TTC549 (cell line): ENCODE results near the gene SELENOO.

Experiments used
- FAIRE-seq: peaks from 2 replicates; lab custom pipeline; 2012; peaks lifted over from hg19 to GRCh38; lab: Jason Lieb, UNC

SELENOO gene

GRCh38 chr22:50171965-50172421 lies 28.8 kb upstream of the SELENOO start:
- no peak for FAIRE-seq

- FAIRE-seq = no peak
Observed at GRCh38 chr22:50173311-50173982, 27.4 kb upstream of the SELENOO start.

- no peak for FAIRE-seq
Observed at GRCh38 chr22:50173983-50174355, 26.8 kb upstream of the SELENOO start.

DNA sequence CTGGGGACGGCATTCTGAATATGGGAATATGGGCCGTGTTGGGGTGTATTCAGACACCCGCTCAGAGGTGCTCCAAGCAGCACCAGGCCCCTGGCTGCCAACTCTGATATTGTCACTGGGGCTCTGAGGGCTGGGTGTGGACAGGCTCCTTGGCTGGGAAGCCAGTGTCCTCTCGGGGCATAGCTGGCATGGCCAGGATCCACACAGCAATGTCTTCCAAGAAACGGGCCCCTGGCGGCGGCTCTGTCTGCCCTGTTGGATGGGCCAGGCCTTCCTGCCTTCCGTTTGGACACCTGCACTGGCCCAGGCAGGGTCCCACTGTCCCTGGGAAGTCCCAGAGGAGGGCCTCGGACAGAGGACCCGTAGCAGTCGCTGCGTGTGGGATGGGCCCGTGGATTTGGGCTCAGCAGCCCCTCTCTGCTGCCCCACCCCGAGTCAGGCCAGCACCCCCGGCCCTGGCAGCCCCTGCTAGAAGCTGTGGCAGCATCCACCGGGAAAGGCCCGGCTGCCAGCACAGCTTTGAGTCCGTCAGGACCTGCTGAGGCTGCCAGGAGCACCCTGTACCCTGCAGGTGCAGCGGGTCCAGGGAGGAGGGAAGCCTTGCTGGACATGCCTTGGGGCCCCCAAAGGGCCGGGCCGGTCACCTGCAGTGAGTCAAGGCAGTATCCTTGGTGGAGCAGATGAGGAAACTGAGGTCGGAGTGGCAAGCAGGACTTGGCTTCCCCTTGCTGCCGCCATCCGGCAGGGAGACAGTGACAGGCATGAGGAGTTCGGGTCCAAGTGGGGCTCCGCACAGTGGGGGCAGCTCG lies 26.2 kb upstream of the SELENOO start:
- FAIRE-seq = no peak

- no peak for FAIRE-seq
Observed at GRCh38 chr22:50175191-50175461, 25.7 kb upstream of the SELENOO start.

DNA sequence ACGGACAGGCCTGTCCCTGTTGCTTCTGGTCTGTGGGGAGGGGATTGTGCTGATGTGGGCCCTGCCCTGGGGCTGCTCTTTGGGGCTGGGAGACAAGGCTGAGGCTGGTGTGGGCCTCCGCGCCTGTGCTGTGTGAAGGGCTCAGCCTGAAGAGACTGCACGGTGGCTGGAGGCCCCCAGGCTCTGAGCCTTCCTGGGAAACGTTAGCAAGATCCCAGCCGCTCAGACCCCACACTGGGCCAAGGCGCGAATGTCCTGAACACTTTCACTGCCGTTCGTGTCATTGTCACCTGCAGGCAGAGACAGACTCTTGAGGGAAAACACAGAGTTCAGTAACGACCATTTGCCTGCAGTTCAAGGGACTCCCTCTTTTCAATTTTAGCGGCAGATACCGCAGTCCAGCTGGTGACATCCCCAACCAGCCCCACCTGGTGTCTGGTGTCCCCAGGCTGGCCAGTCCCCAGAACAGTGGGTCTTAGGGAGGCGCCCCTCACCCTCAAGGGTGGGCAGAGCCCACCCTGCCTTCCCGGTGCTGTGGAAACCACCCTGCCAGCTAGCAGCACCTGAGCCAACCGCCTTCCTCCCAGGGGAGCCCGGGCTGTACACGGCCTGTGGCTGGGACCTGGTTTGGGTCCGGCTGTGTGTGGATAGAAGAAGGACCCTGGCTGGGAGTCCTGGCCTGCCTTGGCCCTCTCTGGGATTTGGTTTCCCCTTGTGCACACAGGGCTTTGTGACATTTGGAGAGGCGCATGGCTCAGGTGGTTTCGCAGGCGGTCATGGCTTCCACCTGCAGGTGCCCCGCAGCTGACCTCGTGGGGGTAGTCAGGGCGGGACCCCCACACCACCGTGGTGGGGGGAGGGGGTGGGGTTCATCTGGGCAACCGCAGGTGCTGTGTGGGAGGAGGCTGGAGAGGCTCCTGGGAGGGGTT lies 24.6 kb upstream of the SELENOO start:
- FAIRE-seq = no peak

DNA sequence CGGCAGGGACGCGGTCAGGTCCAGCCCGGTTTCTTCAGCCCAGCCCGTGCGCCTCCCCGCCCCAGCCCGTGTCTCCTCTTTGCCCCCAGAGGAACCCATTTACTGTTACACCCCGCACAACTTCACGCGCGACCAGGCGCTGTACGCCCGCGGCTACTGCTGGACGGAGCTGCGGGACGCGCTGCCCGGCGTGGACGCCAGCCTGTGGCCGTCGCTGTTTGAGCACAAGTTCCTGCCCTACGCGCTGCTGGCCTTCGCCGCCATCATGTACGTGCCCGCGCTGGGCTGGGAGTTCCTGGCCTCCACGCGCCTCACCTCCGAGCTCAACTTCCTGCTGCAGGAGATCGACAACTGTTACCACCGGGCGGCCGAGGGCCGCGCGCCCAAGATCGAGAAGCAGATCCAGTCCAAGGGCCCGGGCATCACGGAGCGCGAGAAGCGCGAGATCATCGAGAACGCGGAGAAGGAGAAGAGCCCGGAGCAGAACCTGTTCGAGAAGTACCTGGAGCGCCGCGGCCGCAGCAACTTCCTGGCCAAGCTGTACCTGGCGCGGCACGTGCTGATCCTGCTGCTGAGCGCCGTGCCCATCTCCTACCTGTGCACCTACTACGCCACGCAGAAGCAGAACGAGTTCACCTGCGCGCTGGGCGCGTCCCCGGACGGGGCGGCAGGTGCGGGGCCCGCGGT lies 23.8 kb upstream of the SELENOO start:
- no peak for FAIRE-seq

- no peak for FAIRE-seq
Observed at GRCh38 chr22:50177537-50178470, 23.0 kb upstream of the SELENOO start.

GRCh38 chr22:50178471-50178864 lies 22.3 kb upstream of the SELENOO start:
- no peak for FAIRE-seq

DNA sequence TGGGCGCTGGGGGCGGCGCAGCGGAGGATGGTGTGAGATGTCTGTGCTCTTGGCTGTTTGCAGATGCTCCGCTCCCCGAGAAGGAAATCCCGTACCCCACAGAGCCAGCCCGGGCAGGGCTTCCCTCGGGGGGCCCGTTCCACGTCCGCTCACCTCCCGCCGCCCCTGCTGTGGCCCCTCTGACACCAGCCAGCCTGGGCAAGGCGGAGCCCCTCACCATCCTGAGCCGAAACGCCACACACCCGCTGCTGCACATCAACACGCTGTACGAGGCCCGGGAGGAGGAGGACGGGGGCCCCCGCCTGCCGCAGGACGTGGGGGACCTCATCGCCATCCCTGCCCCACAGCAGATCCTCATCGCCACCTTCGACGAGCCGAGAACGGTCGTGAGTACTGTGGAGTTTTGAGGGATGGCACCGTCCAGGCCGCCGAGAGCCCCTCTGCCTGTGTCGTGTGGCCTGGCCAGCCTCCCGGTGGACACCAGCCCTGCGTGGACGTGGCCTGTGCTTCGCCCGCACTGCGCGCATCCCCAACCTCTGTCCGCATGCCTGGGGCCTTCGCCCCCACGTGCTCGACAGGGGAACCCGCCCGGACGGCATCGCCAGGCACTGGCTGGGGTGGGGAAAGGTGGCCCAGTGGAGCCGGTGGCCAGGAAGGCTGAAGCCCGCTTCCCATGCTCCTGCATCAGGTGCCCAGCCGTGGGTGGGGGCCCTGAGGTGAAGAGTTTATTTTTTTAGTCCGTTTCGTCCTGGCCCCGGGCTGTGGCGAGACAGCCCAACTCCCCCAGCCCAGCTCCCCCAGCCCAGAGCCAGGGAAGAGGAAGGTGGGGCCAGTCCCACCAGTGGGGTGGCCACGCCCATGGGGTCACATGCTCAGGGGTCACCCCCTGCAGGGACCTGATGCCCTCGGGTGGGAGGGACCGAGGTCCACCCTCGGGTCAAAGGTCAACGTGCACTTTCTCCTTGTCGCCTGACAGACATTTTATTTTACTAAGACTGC lies 21.6 kb upstream of the SELENOO start:
- no peak for FAIRE-seq

- no peak for FAIRE-seq
Observed at GRCh38 chr22:50179937-50180726, 20.7 kb upstream of the SELENOO start.

DNA sequence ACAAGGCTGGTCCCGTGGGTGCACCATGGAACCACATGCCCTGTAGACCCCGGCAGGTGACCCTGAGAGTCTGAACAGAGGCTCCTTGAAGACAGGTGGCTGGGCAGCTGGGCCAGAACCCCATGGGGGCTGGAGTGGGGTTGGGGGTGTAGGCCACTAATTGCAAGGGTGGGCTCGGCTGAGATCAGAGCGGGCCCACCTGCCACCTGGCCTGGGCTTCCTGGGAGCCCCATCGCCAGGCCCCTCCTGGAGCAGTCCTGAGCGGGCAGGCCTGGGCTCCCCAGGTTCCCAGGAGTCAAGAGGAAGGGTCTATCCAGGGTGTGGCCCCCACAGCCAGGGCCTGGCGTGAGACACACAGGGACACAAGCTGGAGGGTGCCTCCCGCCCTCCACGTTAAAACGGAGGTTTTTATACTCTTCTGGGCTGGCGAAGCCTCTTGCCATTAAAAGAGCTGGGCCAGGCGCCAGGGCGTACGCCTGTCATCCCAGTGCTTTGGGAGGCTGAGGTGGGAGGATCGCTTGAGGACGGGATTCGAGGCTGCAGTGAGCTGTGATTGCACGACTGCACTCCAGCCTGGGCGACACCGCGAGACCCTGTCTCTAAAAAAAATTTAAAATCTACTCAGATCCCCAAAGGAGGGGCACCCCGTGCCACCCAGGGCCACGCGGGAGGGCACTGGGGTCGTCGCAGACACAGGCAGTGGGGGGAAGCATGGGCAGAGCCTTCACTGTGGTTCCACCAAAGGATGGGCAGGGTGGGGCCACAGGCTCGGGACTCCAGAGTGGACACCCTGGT lies 19.9 kb upstream of the SELENOO start:
- FAIRE-seq = no peak

DNA sequence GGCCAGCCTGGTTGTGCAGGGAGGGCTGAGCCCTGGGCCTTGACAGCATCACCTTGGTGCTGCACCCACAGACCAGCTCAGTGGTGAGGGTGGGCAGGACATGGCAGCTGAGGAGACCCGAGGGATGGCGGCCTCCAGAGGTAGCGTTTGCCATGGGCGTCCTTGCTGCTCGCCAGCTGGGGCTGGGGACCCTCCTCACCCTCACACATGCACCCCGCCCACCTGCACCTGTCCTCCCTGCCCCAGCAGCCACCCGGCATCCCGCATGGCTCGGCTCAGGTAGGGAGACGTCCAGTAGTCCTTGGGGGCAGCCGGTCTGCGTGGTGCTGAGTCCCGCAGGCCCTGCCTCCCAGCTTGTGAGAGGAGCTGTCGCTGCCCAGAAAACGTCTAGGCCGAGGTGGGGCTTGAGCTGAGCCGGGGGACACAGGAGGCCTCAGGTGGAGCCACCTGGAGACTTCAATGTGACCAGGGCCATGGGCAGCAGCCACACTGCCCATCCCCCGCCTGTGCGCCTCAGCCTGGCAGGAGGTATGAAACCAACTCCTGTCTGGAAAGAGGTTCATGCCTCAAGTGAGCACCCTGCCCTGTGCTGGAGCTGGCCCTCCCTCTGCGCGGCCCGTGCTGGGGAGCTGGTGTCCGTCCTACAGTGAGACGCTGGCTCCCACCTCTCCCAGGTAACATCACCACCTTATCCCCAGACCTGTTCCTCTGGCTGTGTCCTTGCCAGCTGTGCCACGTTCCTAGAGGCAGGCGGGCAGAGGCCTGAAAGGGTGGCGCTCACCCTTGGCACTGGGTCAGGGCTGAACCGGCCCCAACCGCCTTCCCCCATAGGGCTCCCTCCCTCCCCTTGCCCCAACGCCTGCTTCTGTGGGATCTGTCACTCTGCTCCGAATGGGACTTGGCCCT lies 18.4 kb upstream of the SELENOO start:
- FAIRE-seq = no peak

- no peak for FAIRE-seq
Observed at GRCh38 chr22:50183141-50183971, 17.5 kb upstream of the SELENOO start.

DNA sequence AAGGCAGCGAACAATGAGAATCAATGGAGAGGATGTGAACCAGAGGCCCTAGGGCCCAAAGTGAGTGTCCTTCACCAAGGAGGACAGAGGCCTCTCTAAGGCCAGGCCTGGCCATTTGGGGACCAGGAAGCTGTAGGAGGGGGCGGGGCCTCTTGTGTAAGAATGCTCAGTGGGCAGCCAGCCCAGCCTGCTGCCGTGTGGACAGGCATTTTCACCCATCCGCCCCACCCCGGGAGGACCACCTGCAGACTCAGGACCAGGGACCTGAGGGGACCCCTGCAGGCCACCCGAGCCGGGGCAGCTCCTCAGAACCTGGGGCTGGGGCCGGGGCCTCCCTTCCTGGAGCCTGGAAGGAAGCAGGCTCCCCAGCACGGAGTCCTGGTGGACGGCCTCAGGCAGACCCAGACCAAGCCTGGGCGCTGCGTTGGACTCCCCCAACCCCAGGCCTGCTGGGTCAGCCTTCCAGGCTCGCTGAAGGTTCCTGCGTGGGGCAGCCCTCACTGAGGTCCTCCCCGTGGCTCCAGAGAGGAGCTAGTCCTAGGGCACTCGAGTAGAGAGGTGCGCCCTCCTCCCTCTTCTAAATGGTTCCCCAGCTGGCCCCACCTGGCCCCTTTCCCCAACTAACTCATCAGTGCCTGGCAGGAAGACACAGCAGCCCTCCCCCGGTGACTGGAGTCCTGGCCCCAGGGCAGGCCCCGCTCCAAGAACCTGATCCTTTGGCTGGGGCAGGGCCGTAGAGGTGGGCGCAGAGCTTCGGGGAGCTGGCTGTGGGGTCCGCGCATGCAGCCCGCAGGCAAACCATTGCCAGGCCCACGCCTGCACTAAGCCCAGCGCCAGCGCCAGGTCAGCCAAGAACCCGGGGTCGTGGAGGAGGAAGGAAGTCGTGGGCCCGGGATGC lies 16.6 kb upstream of the SELENOO start:
- no peak for FAIRE-seq
